Hepatocyte (in vitro differentiated cells): ENCODE measurements around the gene AP4E1. TPM values are rescaled to one million over a fixed set of nuclear protein-coding genes. Genes with fewer than 3 reads are reported as not detected.
A peak's percentile ranks its signal among the peaks of the same experiment; 100 is the strongest.

Experiments
- DNase-seq: peaks from one replicate; pipeline ENCODE4 v3.0.0-alpha.2; 2016; ENCODE audit warnings: low spot score
- H2AFZ ChIP-seq: fragments of 200-600 bp; sonication (generic); 2 replicates; pipeline ENCODE4 v1.6.0; 2016; ENCODE audit warnings: antibody characterized with exemption, mild to moderate bottlenecking
- H3K27ac ChIP-seq: fragments of 200-600 bp; sonication (generic); 2 replicates; pipeline ENCODE4 v1.5.1; 2016; ENCODE audit warnings: mild to moderate bottlenecking
- H3K27me3 ChIP-seq: fragments of 200-600 bp; sonication (generic); 2 replicates; pipeline ENCODE4 v1.6.1; 2016
- H3K36me3 ChIP-seq: fragments of 200-600 bp; sonication (generic); replicated peaks from 2 replicates; pipeline ENCODE4 v1.5.1; 2016; ENCODE audit warnings: low read depth; ENCODE audit not compliant: insufficient read depth
- H3K4me1 ChIP-seq: fragments of 200-600 bp; sonication (generic); 2 replicates; pipeline ENCODE4 v1.5.1; 2016; ENCODE audit warnings: mild to moderate bottlenecking, moderate library complexity; ENCODE audit not compliant: insufficient read depth
- H3K4me2 ChIP-seq: fragments of 200-600 bp; sonication (generic); 2 replicates; pipeline ENCODE4 v1.6.0; 2016
- H3K4me3 ChIP-seq: fragments of 200-600 bp; sonication (generic); 2 replicates; pipeline ENCODE4 v1.5.1; 2016; ENCODE audit warnings: mild to moderate bottlenecking
- H3K79me2 ChIP-seq: fragments of 200-600 bp; sonication (generic); 2 replicates; pipeline ENCODE4 v1.6.0; 2017; ENCODE audit warnings: mild to moderate bottlenecking
- H3K9me2 ChIP-seq: fragments of 200-600 bp; sonication (generic); replicated peaks from 2 replicates; pipeline ENCODE4 v1.6.0; 2017; ENCODE audit warnings: mild to moderate bottlenecking; ENCODE audit not compliant: insufficient read depth
- H3K9me3 ChIP-seq: fragments of 200-600 bp; sonication (generic); 2 replicates; pipeline ENCODE4 v1.5.1; 2016; ENCODE audit warnings: low read depth, mild to moderate bottlenecking
- H4K20me1 ChIP-seq: fragments of 200-600 bp; sonication (generic); 2 replicates; pipeline ENCODE4 v1.6.0; 2016; ENCODE audit warnings: mild to moderate bottlenecking; ENCODE audit not compliant: insufficient read depth, poor library complexity, severe bottlenecking
- EZH2 ChIP-seq: fragments of 200-600 bp; sonication (generic); IDR thresholded peaks from 2 replicates; pipeline ENCODE4 v1.6.1; 2016; ENCODE audit warnings: antibody characterized with exemption, mild to moderate bottlenecking, borderline replicate concordance
- EZH2phosphoT487 ChIP-seq: fragments of 200-600 bp; sonication (generic); IDR thresholded peaks from one replicate; pipeline ENCODE4 v1.6.1; 2018; ENCODE audit warnings: antibody characterized with exemption, mild to moderate bottlenecking, low read depth, moderate library complexity; ENCODE audit not compliant: unreplicated experiment, severe bottlenecking
- WGBS: methylation state at CpG from one replicate; pipeline ENCODE4 v1.1.6; 2016; ENCODE audit warnings: low lambda C conversion rate; ENCODE audit errors: missing lambda C conversion rate; 5-methylcytosine and 5-hydroxymethylcytosine counted together
- polyA plus RNA-seq: library from polyadenylated mRNA; unstranded; fragments of >200 nt; fragmentation: Nextera tagmentation; extraction: Ambion mirVana; gene quantifications from 2 replicates; pipeline ENCODE4 v1.2.1, GENCODE V29; 2016
- total RNA-seq: library from RNA; depleted of rRNA; stranded (reverse); fragments of >200 nt; gene quantifications from 2 replicates; pipeline ENCODE4 v1.2.3, GENCODE V29; 2014
- TF ChIP-seq, protein P1 (sequence below): fragments of 200-600 bp; sonication (generic); IDR thresholded peaks from 2 replicates; pipeline ENCODE4 v1.5.1; 2016; ENCODE audit warnings: antibody characterized with exemption, mild to moderate bottlenecking; ENCODE audit not compliant: poor library complexity

The AP4E1 gene
- total and polyA plus RNA-seq, 2 experiments from 2014 or later, result 1.4 to 12.4 TPM

GRCh38 chr15:50881121-50882048, 27.1 kb upstream of the AP4E1 start:
- Histone ChIP-seq H2AFZ (no peak overlapping the region), H3K9me2 (no peaks in the 10 kb centered on the region), H3K27ac (no peak overlapping the region), H3K9me3 (no peaks in the 10 kb centered on the region), H3K4me2 (no peak overlapping the region), H3K79me2 (no peaks in the 10 kb centered on the region), H3K36me3 (no peaks in the 10 kb centered on the region), H4K20me1 (no peaks in the 10 kb centered on the region), H3K4me3 (no peak overlapping the region), H3K4me1 (no peaks in the 10 kb centered on the region), H3K27me3 (no peaks in the 10 kb centered on the region)
- DNase-seq, result no peak
- TF ChIP-seq, protein P1, sequence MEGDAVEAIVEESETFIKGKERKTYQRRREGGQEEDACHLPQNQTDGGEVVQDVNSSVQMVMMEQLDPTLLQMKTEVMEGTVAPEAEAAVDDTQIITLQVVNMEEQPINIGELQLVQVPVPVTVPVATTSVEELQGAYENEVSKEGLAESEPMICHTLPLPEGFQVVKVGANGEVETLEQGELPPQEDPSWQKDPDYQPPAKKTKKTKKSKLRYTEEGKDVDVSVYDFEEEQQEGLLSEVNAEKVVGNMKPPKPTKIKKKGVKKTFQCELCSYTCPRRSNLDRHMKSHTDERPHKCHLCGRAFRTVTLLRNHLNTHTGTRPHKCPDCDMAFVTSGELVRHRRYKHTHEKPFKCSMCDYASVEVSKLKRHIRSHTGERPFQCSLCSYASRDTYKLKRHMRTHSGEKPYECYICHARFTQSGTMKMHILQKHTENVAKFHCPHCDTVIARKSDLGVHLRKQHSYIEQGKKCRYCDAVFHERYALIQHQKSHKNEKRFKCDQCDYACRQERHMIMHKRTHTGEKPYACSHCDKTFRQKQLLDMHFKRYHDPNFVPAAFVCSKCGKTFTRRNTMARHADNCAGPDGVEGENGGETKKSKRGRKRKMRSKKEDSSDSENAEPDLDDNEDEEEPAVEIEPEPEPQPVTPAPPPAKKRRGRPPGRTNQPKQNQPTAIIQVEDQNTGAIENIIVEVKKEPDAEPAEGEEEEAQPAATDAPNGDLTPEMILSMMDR, result no peak
- no peak for TF ChIP-seq EZH2phosphoT487
- TF ChIP-seq EZH2, result no peak
- WGBS, result 88% methylated on average over 6 of the region's 6 CpGs

DNA sequence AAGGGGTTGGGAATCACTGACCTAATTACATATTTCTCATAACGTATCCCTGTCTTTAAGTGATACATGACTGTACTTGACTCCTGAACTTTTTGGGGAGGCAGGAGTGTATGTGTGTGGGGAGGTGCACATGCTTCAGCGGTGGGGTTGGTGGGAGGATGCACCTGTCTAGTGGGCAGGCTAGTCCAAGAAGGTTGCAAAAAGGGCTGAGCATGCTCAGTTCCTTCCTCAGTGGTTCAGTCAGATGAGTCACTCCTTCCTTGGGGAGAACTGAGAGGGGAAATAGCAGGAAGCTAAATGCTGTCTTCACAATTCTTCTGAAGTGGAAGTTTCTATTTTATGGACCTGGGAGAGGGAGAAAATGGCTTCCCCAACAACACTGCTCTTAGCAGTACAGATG, 24.6 kb upstream of the AP4E1 start:
- Histone ChIP-seq H3K4me3 (no peak overlapping the region), H3K4me2 (no peak overlapping the region), H3K9me2 (no peaks in the 10 kb centered on the region), H3K79me2 (no peaks in the 10 kb centered on the region), H3K27ac (no peak overlapping the region), H3K27me3 (no peaks in the 10 kb centered on the region), H3K36me3 (no peaks in the 10 kb centered on the region), H2AFZ (no peak overlapping the region), H3K9me3 (no peaks in the 10 kb centered on the region), H3K4me1 (no peaks in the 10 kb centered on the region), H4K20me1 (no peaks in the 10 kb centered on the region)
- TF ChIP-seq EZH2, result no peak
- TF ChIP-seq EZH2phosphoT487, result no peak
- TF ChIP-seq, protein P1, result no peak
- DNase-seq, result peak; percentile 27
- 89% methylated on average over 2 of the region's 2 CpGs for WGBS

- no peaks in the 10 kb centered on the region for H3K27me3 ChIP-seq
- WGBS, result 86% methylated on average over 5 of the region's 5 CpGs
- no peak for TF ChIP-seq EZH2
- TF ChIP-seq, protein P1, result no peak
- no peak for TF ChIP-seq EZH2phosphoT487
- no peaks in the 10 kb centered on the region for H3K9me2 ChIP-seq
- H2AFZ ChIP-seq, result no peak overlapping the region
- peak overlapping the region; percentile 55 for H3K27ac ChIP-seq
- H3K4me1 ChIP-seq, result no peaks in the 10 kb centered on the region
- no peaks in the 10 kb centered on the region for H4K20me1 ChIP-seq
- H3K4me3 ChIP-seq, result no peak overlapping the region
- H3K36me3 ChIP-seq, result no peaks in the 10 kb centered on the region
- no peaks in the 10 kb centered on the region for H3K9me3 ChIP-seq
- no peaks in the 10 kb centered on the region for H3K79me2 ChIP-seq
- H3K4me2 ChIP-seq, result no peak overlapping the region
- no peak for DNase-seq
Measured at GRCh38 chr15:50884540-50884939, 23.9 kb upstream of the AP4E1 start.

DNA sequence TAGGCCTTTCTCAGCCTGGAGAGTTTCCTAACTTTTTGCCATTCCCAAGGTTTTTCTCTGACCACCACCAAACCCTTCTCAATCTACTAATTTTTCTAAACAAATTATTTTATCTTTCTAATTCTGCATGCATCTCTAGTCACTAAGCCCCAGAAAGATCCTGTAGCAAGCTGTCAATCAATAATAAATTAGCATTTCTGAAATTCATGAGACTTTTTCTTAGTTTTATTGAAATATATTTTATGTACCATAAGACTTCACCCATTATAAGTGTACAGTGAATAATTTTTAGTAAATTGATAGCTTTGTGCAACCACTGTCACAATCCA, 22.4 kb upstream of the AP4E1 start:
- Histone ChIP-seq H3K4me2 (no peak overlapping the region), H3K36me3 (no peaks in the 10 kb centered on the region), H4K20me1 (no peaks in the 10 kb centered on the region), H3K4me1 (no peaks in the 10 kb centered on the region), H2AFZ (no peak overlapping the region), H3K9me2 (no peaks in the 10 kb centered on the region), H3K4me3 (no peak overlapping the region), H3K79me2 (no peaks in the 10 kb centered on the region), H3K9me3 (no peaks in the 10 kb centered on the region), H3K27me3 (no peaks in the 10 kb centered on the region), H3K27ac (no peak overlapping the region)
- TF ChIP-seq, protein P1, result no peak
- no peak for TF ChIP-seq EZH2phosphoT487
- TF ChIP-seq EZH2, result no peak
- no peak for DNase-seq
